Heart left ventricle (tissue), 16 donors: Measurements from ENCODE around the gene PTGS1. TPM values are rescaled to one million over a fixed set of nuclear protein-coding genes. Genes with fewer than 3 reads are reported as not detected.
"Not testable (repeated sequence)": the region's sequence is repeated elsewhere in the genome, so short reads cannot be mapped to it uniquely, and the experiment has no call there.

Source experiments
- ATAC-seq, 4 donors: fragments of 200-7000 bp; cut with Tn5 transposase; one replicate each; pipeline ENCODE4 v1.9.1; 2020 to 2022; ENCODE audit warnings: moderate library complexity in 4 of 4, mild to moderate bottlenecking in 3 of 4, moderate number of reproducible peaks in 1 of 4
- DNase-seq, 5 donors: peaks; one replicate each; pipeline ENCODE4 v3.0.0-alpha.2; 2020
- H3K27ac ChIP-seq, 12 donors: fragments of 200-600 bp; sonication (generic) in 4 of 12; one replicate each; pipeline versions ENCODE4 v1.5.0 to v1.8.0; 2016 to 2022; ENCODE audit warnings: mild to moderate bottlenecking in 2 of 12
- H3K27me3 ChIP-seq, 9 donors: fragments of 200-600 bp; sonication (generic) in 2 of 9; one replicate each; pipeline versions ENCODE4 v1.5.1 to v1.8.0; 2016 to 2022; ENCODE audit warnings: mild to moderate bottlenecking in 3 of 9
- H3K36me3 ChIP-seq, 9 donors: fragments of 200-600 bp; sonication (generic) in 2 of 9; one replicate each; pipeline versions ENCODE4 v1.5.0 to v1.8.0; 2018 to 2022; ENCODE audit warnings: mild to moderate bottlenecking in 2 of 9
- H3K4me1 ChIP-seq, 12 donors: fragments of 200-600 bp; sonication (generic) in 4 of 12; one replicate each; pipeline versions ENCODE4 v1.5.0 to v1.8.0; 2016 to 2022; ENCODE audit warnings: mild to moderate bottlenecking in 3 of 12
- H3K4me3 ChIP-seq, 12 donors: fragments of 200-600 bp; sonication (generic) in 4 of 12; one replicate each; pipeline versions ENCODE4 v1.5.0 to v1.8.0; 2017 to 2022; ENCODE audit warnings: mild to moderate bottlenecking in 9 of 12, moderate library complexity in 4 of 12
- H3K9me3 ChIP-seq, 12 donors: fragments of 200-600 bp; sonication (generic) in 4 of 12; one replicate each; pipeline versions ENCODE4 v1.5.0 to v1.8.0; 2016 to 2022; ENCODE audit warnings: mild to moderate bottlenecking in 1 of 12
- CTCF ChIP-seq, 12 donors: fragments of 200-600 bp; sonication (generic) in 4 of 12; IDR thresholded peaks; one replicate each; pipeline versions ENCODE4 v1.5.0 to v1.8.0; 2018 to 2022; ENCODE audit warnings: antibody characterized with exemption in 12 of 12, mild to moderate bottlenecking in 5 of 12
- POLR2A ChIP-seq, 2 donors: fragments of 450-650 bp; IDR thresholded peaks; one replicate each; pipeline ENCODE4 v1.6.1; 2017; ENCODE audit warnings: antibody characterized with exemption in 2 of 2, mild to moderate bottlenecking in 2 of 2, moderate library complexity in 2 of 2
- WGBS, 4 donors: extraction: QIAGEN DNeasy Blood & Tissue Kit in 2 of 4; methylation state at CpG; one replicate each; pipeline versions ENCODE4 v1.1.5 to v1.1.7; 2013 to 2018; 5-methylcytosine and 5-hydroxymethylcytosine counted together
- intact Hi-C, 10 donors: fragments of 100-400 bp; cut with DNase I; formaldehyde crosslinking; loops; one replicate each; pipeline versions ENCODE4 v1.11.1 to v1.14.2; 2022
- polyA plus RNA-seq, 2 donors: library from polyadenylated mRNA; stranded (reverse); fragments of 200-250 nt; gene quantifications; one replicate each; pipeline ENCODE4 v1.2.3, GENCODE V29; 2013
- total RNA-seq, 9 donors: library from RNA; depleted of rRNA in 2 of 9; stranded (reverse); fragments of >200 nt in 2 of 9; fragmentation: NEBNext Ultra II Directional in 3 of 9; extraction: Animal tissue kit (Norgen Biotek cat#: 25700) in 3 of 9; gene quantifications; one replicate each; pipeline versions ENCODE4 v1.1.0 to v1.2.4, GENCODE V29; 2016 to 2023
- donor health status: ischemic (EF 13 %, LVEDD 7.1; RV severe dilation, severe dysfunction).
- donor health status: healthy with polysubstance abuse.
- donor health status: DM: no; HTN: yes; CAD: no.
- donor health status: DM: no; HTN: no; CAD: no.
- donor health status: ischemic (EF 25% LVEDD 6.9; RV normal size, moderate dysfunction).
- donor health status: ischemic (EF 25% LVEDD 5.7; RV mildly dilated, moderate dysfunction).
- donor health status: healthy.
- donor health status: DM: yes; HTN: yes; CAD: no.
- donor health status: ischemic (EF 35%, LVEDD 5.7; RV mildly dilated, moderate dysfunction).
- donor health status: nonischemic (EF 11% LVEDD 7.7; RV severe dilation, severe dysfunction).
- donor health status: DM: yes; HTN: yes; CAD: no.
- donor health status: PGD.
- donor health status: ischemic (EF 29% LVEDD 5.4; RV normal size, mild dysfunction).
- donor health status: nonischemic (EF 23%, LVEDD 6.1; RV moderate dilation, normal function).

PTGS1 gene
- total and polyA plus RNA-seq, 11 donors: 0.91 to 24.7 (median 6.3) TPM

- Histone ChIP-seq H3K4me1 (peaks cover 0 to 23% (median 10%) of the 10 kb centered on the region in 12 donors), H3K36me3 (peaks cover 0 to 47% (median 37%) of the 10 kb centered on the region in 9 donors), H3K27me3 (no peaks in the 10 kb centered on the region), H3K9me3 (no peaks in the 10 kb centered on the region), H3K27ac (no peak overlapping the region), H3K4me3 (no peak overlapping the region)
- ATAC-seq (no peak), DNase-seq (no peak)
- 95 to 98% (median 96%) methylated on average over 2 of the region's 2 CpGs for WGBS, 4 donors
- TF ChIP-seq POLR2A (IDR thresholded peaks at IDR 0.05) (no peak), CTCF (IDR thresholded peaks at IDR 0.05) (no peak)
- intact Hi-C loops: no loop called here
Measured at GRCh38 chr9:122327175-122327574, 43.6 kb upstream of the PTGS1 start.

GRCh38 chr9:122329597-122329996, 41.2 kb upstream of the PTGS1 start:
- no peaks in the 10 kb centered on the region for H3K27me3 ChIP-seq
- ATAC-seq (peak; percentile 41 to 81 (median 60)), DNase-seq (peak in 2 of 5 donors; percentile 28 to 29)
- no peaks in the 10 kb centered on the region for H3K9me3 ChIP-seq
- no peak overlapping the region for H3K4me3 ChIP-seq
- peaks cover 0 to 25% (median 14%) of the 10 kb centered on the region in 12 donors for H3K4me1 ChIP-seq
- H3K36me3 ChIP-seq: peaks cover 0 to 23% (median 13%) of the 10 kb centered on the region in 9 donors
- WGBS, 4 donors: 43 to 58% (median 49%) methylated on average over 3 of the region's 3 CpGs
- H3K27ac ChIP-seq: peak overlapping the region in 1 of 12 donors; percentile 33
- intact Hi-C loops: no loop called here
- TF ChIP-seq POLR2A (IDR thresholded peaks at IDR 0.05): no peak
- TF ChIP-seq CTCF (IDR thresholded peaks at IDR 0.05): no peak

- not testable (repeated sequence) for H3K27ac ChIP-seq, DNase-seq, ATAC-seq, H3K4me3 ChIP-seq, H3K27me3 ChIP-seq, H3K9me3 ChIP-seq
- Histone ChIP-seq H3K4me1 (peaks cover 0 to 22% (median 14%) of the 10 kb centered on the region in 12 donors), H3K36me3 (peaks cover 0 to 16% (median 7%) of the 10 kb centered on the region in 9 donors)
- intact Hi-C loops: loop anchor here in 1 of 10 donors (10.0 kb wide), 1 partner anchor 64 kb away; no protein-coding TSS in a partner anchor
- WGBS, 4 donors: 84 to 90% (median 88%) methylated on average over 6 of the region's 6 CpGs
Measured at GRCh38 chr9:122330466-122330865, 40.4 kb upstream of the PTGS1 start.

GRCh38 chr9:122331523-122331927, 39.3 kb upstream of the PTGS1 start:
- ATAC-seq (no peak), DNase-seq (no peak)
- Histone ChIP-seq H3K4me1 (peaks cover 0 to 22% (median 14%) of the 10 kb centered on the region in 12 donors), H3K27me3 (no peaks in the 10 kb centered on the region), H3K4me3 (no peak overlapping the region), H3K36me3 (peaks cover 0 to 15% (median 4%) of the 10 kb centered on the region in 9 donors), H3K9me3 (no peaks in the 10 kb centered on the region), H3K27ac (peak overlapping the region in 1 of 12 donors; percentile 19)
- intact Hi-C loops: loop anchor here in 1 of 10 donors (10.0 kb wide), 1 partner anchor 63 kb away; no protein-coding TSS in a partner anchor
- TF ChIP-seq POLR2A (IDR thresholded peaks at IDR 0.05) (no peak), CTCF (IDR thresholded peaks at IDR 0.05) (no peak)
- 71 to 75% (median 73%) methylated on average over 3 of the region's 3 CpGs for WGBS, 4 donors

- peaks cover 0 to 13% (median 3%) of the 10 kb centered on the region in 9 donors for H3K36me3 ChIP-seq
- 25 to 41% (median 36%) methylated on average over 6 of the region's 6 CpGs for WGBS, 4 donors
- H3K9me3 ChIP-seq: no peaks in the 10 kb centered on the region
- DNase-seq: no peak
- no peak overlapping the region for H3K27ac ChIP-seq
- peaks cover 0 to 26% (median 14%) of the 10 kb centered on the region in 12 donors for H3K4me1 ChIP-seq
- intact Hi-C loops: loop anchor here in 1 of 10 donors (10.0 kb wide), 1 partner anchor 63 kb away; no protein-coding TSS in a partner anchor
- H3K4me3 ChIP-seq: no peak overlapping the region
- H3K27me3 ChIP-seq: no peaks in the 10 kb centered on the region
- no peak for TF ChIP-seq POLR2A (IDR thresholded peaks at IDR 0.05)
- TF ChIP-seq CTCF (IDR thresholded peaks at IDR 0.05): no peak
- peak; percentile 58 to 78 (median 64) for ATAC-seq
Measured at GRCh38 chr9:122332083-122332482, 38.7 kb upstream of the PTGS1 start.
